Measurements from ENCODE around the gene LIN52. TPM values are rescaled to one million over a fixed set of nuclear protein-coding genes. Genes with fewer than 3 reads are reported as not detected.

Gene LIN52
- total and polyA plus RNA-seq, 4 donors: 3.8 to 9.9 (median 5.3) TPM

GRCh38 chr14:74134484-74134883 lies 49.7 kb downstream of the LIN52 start:
- Histone ChIP-seq H3K9ac (ENCODE audit: low read depth in 1 of 2, low read length in 2 of 2) (no peak overlapping the region), H3K4me1 (ENCODE audit: control insufficient read depth in 4 of 4, insufficient read depth in 4 of 4, low read length in 3 of 4) (peaks cover 4 to 34% (median 16%) of the 10 kb centered on the region in 4 donors), H3K9me3 (ENCODE audit: control insufficient read depth in 4 of 4, low read length in 3 of 4) (no peaks in the 10 kb centered on the region), H3K27ac (ENCODE audit: low read depth in 1 of 2, low read length in 2 of 2) (peak overlapping the region; percentile 79 to 81), H3K4me3 (ENCODE audit: low read depth in 1 of 3, low read length in 3 of 3) (peak overlapping the region in 1 of 3 donors; percentile 3), H3K36me3 (ENCODE audit: control insufficient read depth in 4 of 4, insufficient read depth in 3 of 4, low read depth in 1 of 4, low read length in 3 of 4) (no peaks in the 10 kb centered on the region), H3K27me3 (ENCODE audit: control insufficient read depth in 4 of 4, insufficient read depth in 4 of 4, low read length in 3 of 4) (no peaks in the 10 kb centered on the region)
- TF ChIP-seq, protein P1, sequence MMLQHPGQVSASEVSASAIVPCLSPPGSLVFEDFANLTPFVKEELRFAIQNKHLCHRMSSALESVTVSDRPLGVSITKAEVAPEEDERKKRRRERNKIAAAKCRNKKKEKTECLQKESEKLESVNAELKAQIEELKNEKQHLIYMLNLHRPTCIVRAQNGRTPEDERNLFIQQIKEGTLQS (IDR thresholded peaks at IDR 0.05): no peak
- no peak for TF ChIP-seq FOXA1 (IDR thresholded peaks at IDR 0.05)
- TF ChIP-seq, protein P2, sequence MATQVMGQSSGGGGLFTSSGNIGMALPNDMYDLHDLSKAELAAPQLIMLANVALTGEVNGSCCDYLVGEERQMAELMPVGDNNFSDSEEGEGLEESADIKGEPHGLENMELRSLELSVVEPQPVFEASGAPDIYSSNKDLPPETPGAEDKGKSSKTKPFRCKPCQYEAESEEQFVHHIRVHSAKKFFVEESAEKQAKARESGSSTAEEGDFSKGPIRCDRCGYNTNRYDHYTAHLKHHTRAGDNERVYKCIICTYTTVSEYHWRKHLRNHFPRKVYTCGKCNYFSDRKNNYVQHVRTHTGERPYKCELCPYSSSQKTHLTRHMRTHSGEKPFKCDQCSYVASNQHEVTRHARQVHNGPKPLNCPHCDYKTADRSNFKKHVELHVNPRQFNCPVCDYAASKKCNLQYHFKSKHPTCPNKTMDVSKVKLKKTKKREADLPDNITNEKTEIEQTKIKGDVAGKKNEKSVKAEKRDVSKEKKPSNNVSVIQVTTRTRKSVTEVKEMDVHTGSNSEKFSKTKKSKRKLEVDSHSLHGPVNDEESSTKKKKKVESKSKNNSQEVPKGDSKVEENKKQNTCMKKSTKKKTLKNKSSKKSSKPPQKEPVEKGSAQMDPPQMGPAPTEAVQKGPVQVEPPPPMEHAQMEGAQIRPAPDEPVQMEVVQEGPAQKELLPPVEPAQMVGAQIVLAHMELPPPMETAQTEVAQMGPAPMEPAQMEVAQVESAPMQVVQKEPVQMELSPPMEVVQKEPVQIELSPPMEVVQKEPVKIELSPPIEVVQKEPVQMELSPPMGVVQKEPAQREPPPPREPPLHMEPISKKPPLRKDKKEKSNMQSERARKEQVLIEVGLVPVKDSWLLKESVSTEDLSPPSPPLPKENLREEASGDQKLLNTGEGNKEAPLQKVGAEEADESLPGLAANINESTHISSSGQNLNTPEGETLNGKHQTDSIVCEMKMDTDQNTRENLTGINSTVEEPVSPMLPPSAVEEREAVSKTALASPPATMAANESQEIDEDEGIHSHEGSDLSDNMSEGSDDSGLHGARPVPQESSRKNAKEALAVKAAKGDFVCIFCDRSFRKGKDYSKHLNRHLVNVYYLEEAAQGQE (IDR thresholded peaks at IDR 0.05): no peak
- no peak for TF ChIP-seq TAF1 (conservative IDR thresholded peaks at IDR 0.05)
- TF ChIP-seq EGR1 (IDR thresholded peaks at IDR 0.05; ENCODE audit: low read depth in 2 of 2): no peak
- TF ChIP-seq SP1 (IDR thresholded peaks at IDR 0.05): no peak
- TF ChIP-seq, protein P3, sequence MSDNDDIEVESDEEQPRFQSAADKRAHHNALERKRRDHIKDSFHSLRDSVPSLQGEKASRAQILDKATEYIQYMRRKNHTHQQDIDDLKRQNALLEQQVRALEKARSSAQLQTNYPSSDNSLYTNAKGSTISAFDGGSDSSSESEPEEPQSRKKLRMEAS (IDR thresholded peaks at IDR 0.05): no peak
- TF ChIP-seq FOXA2 (IDR thresholded peaks at IDR 0.05): no peak
- no peak for TF ChIP-seq GABPA (IDR thresholded peaks at IDR 0.05 in 1 of 2, conservative IDR thresholded peaks at IDR 0.05 in 1 of 2)
- TF ChIP-seq RXRA (IDR thresholded peaks at IDR 0.05): no peak
- no peak for TF ChIP-seq YY1 (IDR thresholded peaks at IDR 0.05)
- TF ChIP-seq, protein P4, sequence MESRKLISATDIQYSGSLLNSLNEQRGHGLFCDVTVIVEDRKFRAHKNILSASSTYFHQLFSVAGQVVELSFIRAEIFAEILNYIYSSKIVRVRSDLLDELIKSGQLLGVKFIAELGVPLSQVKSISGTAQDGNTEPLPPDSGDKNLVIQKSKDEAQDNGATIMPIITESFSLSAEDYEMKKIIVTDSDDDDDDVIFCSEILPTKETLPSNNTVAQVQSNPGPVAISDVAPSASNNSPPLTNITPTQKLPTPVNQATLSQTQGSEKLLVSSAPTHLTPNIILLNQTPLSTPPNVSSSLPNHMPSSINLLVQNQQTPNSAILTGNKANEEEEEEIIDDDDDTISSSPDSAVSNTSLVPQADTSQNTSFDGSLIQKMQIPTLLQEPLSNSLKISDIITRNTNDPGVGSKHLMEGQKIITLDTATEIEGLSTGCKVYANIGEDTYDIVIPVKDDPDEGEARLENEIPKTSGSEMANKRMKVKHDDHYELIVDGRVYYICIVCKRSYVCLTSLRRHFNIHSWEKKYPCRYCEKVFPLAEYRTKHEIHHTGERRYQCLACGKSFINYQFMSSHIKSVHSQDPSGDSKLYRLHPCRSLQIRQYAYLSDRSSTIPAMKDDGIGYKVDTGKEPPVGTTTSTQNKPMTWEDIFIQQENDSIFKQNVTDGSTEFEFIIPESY (IDR thresholded peaks at IDR 0.05): no peak
- TF ChIP-seq, protein P5, sequence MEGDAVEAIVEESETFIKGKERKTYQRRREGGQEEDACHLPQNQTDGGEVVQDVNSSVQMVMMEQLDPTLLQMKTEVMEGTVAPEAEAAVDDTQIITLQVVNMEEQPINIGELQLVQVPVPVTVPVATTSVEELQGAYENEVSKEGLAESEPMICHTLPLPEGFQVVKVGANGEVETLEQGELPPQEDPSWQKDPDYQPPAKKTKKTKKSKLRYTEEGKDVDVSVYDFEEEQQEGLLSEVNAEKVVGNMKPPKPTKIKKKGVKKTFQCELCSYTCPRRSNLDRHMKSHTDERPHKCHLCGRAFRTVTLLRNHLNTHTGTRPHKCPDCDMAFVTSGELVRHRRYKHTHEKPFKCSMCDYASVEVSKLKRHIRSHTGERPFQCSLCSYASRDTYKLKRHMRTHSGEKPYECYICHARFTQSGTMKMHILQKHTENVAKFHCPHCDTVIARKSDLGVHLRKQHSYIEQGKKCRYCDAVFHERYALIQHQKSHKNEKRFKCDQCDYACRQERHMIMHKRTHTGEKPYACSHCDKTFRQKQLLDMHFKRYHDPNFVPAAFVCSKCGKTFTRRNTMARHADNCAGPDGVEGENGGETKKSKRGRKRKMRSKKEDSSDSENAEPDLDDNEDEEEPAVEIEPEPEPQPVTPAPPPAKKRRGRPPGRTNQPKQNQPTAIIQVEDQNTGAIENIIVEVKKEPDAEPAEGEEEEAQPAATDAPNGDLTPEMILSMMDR (IDR thresholded peaks at IDR 0.05; ENCODE audit: low read depth, low read length, missing input control): no peak
- TF ChIP-seq NR2F2 (IDR thresholded peaks at IDR 0.05): no peak
- TF ChIP-seq HNF4A (conservative IDR thresholded peaks at IDR 0.05): no peak
- no peak for DNase-seq (ENCODE audit: low spot score)

GRCh38 chr14:74135426-74135825 lies 50.7 kb downstream of the LIN52 start:
- 89% methylated on average over 1 of the region's 1 CpG for WGBS
- Histone ChIP-seq H3K27ac (ENCODE audit: low read depth in 1 of 2, low read length in 2 of 2) (no peak overlapping the region), H3K4me1 (ENCODE audit: control insufficient read depth in 4 of 4, insufficient read depth in 4 of 4, low read length in 3 of 4) (peaks cover 6 to 34% (median 16%) of the 10 kb centered on the region in 4 donors), H3K27me3 (ENCODE audit: control insufficient read depth in 4 of 4, insufficient read depth in 4 of 4, low read length in 3 of 4) (no peaks in the 10 kb centered on the region), H3K4me3 (ENCODE audit: low read depth in 1 of 3, low read length in 3 of 3) (no peak overlapping the region), H3K9me3 (ENCODE audit: control insufficient read depth in 4 of 4, low read length in 3 of 4) (no peaks in the 10 kb centered on the region), H3K36me3 (ENCODE audit: control insufficient read depth in 4 of 4, insufficient read depth in 3 of 4, low read depth in 1 of 4, low read length in 3 of 4) (no peaks in the 10 kb centered on the region), H3K9ac (ENCODE audit: low read depth in 1 of 2, low read length in 2 of 2) (no peak overlapping the region)
- DNase-seq (ENCODE audit: low spot score): no peak
- TF ChIP-seq TAF1 (conservative IDR thresholded peaks at IDR 0.05) (no peak), YY1 (IDR thresholded peaks at IDR 0.05) (no peak), GABPA (IDR thresholded peaks at IDR 0.05 in 1 of 2, conservative IDR thresholded peaks at IDR 0.05 in 1 of 2) (no peak), HNF4A (conservative IDR thresholded peaks at IDR 0.05) (no peak), EGR1 (IDR thresholded peaks at IDR 0.05; ENCODE audit: low read depth in 2 of 2) (no peak), JUND (IDR thresholded peaks at IDR 0.05) (no peak), RXRA (IDR thresholded peaks at IDR 0.05) (no peak), FOXA1 (IDR thresholded peaks at IDR 0.05) (no peak)
- TF ChIP-seq, protein P1 (IDR thresholded peaks at IDR 0.05): no peak
- TF ChIP-seq, protein P2 (IDR thresholded peaks at IDR 0.05): no peak
- TF ChIP-seq, protein P4 (IDR thresholded peaks at IDR 0.05): no peak

All from liver (tissue), 9 donors.